IPS DF 6.9 (cell line): ENCODE data around the gene CDC42.
"Not testable (repeated sequence)": the region's sequence is repeated elsewhere in the genome, so short reads cannot be mapped to it uniquely, and the experiment has no call there.

Experiments used
- DNase-seq: peaks from one replicate; pipeline ENCODE4 v3.0.0-alpha.2; 2013; ENCODE audit warnings: low read depth, low spot score
- H3K27ac ChIP-seq: one replicate; pipeline ENCODE4 v1.5.1; 2013; ENCODE audit warnings: low read length, control low read depth
- H3K27me3 ChIP-seq: 2 replicates; pipeline ENCODE4 v1.6.1; 2013; ENCODE audit warnings: mild to moderate bottlenecking, low read length; ENCODE audit not compliant: control insufficient read depth, insufficient read depth
- H3K36me3 ChIP-seq: 2 replicates; pipeline ENCODE4 v1.6.1; 2013; ENCODE audit warnings: low read length; ENCODE audit not compliant: control insufficient read depth, insufficient read depth
- H3K4me1 ChIP-seq: 2 replicates; pipeline ENCODE4 v1.6.1; 2013; ENCODE audit warnings: low read length; ENCODE audit not compliant: control insufficient read depth, insufficient read depth
- H3K4me3 ChIP-seq: 2 replicates; pipeline ENCODE4 v1.5.1; 2013; ENCODE audit warnings: mild to moderate bottlenecking, low read length
- H3K9me3 ChIP-seq: 2 replicates; pipeline ENCODE4 v1.6.1; 2013; ENCODE audit warnings: low read length, inconsistent platforms; ENCODE audit not compliant: control insufficient read depth, insufficient read depth
- WGBS: extraction: QIAGEN DNeasy Blood & Tissue Kit; methylation state at CpG from one replicate; pipeline ENCODE4 v1.1.7; 2013; ENCODE audit warnings: mixed read lengths, missing lambda C conversion rate; ENCODE audit not compliant: insufficient read length, insufficient coverage; 5-methylcytosine and 5-hydroxymethylcytosine counted together

Gene CDC42

GRCh38 chr1:22075718-22076117, 23.2 kb downstream of the CDC42 start:
- no CpG with 5 or more reads among the region's 2 CpGs for WGBS
- no peaks in the 10 kb centered on the region; the same call in 1 of the 2 replicates for H3K36me3 ChIP-seq
- DNase-seq, result no peak

GRCh38 chr1:22076346-22076745, 23.8 kb downstream of the CDC42 start:
- DNase-seq, result no peak
- WGBS, result no CpG with 5 or more reads among the region's 3 CpGs
- H3K9me3 ChIP-seq, result no peaks in the 10 kb centered on the region
- H3K4me3 ChIP-seq, result no peak overlapping the region
- no peaks in the 10 kb centered on the region for H3K27me3 ChIP-seq
- no peaks in the 10 kb centered on the region; the same call in 1 of the 2 replicates for H3K36me3 ChIP-seq
- H3K4me1 ChIP-seq, result no peaks in the 10 kb centered on the region
- no peak overlapping the region for H3K27ac ChIP-seq

More at GRCh38 chr1:22075718-22076117, 23.2 kb downstream of the CDC42 start:
- Histone ChIP-seq H3K4me3 (no peak overlapping the region), H3K9me3 (no peaks in the 10 kb centered on the region), H3K4me1 (no peaks in the 10 kb centered on the region), H3K27ac (no peak overlapping the region), H3K27me3 (no peaks in the 10 kb centered on the region)

GRCh38 chr1:22077728-22078127, 25.2 kb downstream of the CDC42 start:
- H3K4me1 ChIP-seq, result no peaks in the 10 kb centered on the region
- no peaks in the 10 kb centered on the region; the same call in 1 of the 2 replicates for H3K36me3 ChIP-seq
- no peaks in the 10 kb centered on the region for H3K9me3 ChIP-seq
- no peak for DNase-seq
- no peak overlapping the region for H3K27ac ChIP-seq
- no peak overlapping the region for H3K4me3 ChIP-seq
- no CpG with 5 or more reads among the region's 5 CpGs for WGBS
- no peaks in the 10 kb centered on the region for H3K27me3 ChIP-seq

GRCh38 chr1:22078133-22078532, 25.6 kb downstream of the CDC42 start:
- Histone ChIP-seq H3K36me3 (no peaks in the 10 kb centered on the region; the same call in 1 of the 2 replicates), H3K27ac (no peak overlapping the region), H3K4me1 (no peaks in the 10 kb centered on the region), H3K9me3 (no peaks in the 10 kb centered on the region), H3K27me3 (no peaks in the 10 kb centered on the region), H3K4me3 (no peak overlapping the region)
- WGBS, result no CpG with 5 or more reads among the region's 2 CpGs
- no peak for DNase-seq

- Histone ChIP-seq H3K4me3 (no peak overlapping the region), H3K27me3 (no peaks in the 10 kb centered on the region), H3K4me1 (no peaks in the 10 kb centered on the region), H3K36me3 (no peaks in the 10 kb centered on the region; the same call in 1 of the 2 replicates), H3K27ac (no peak overlapping the region), H3K9me3 (no peaks in the 10 kb centered on the region)
- DNase-seq, result no peak
- no CpG with 5 or more reads among the region's 2 CpGs for WGBS
Measured at GRCh38 chr1:22080191-22080590, 27.7 kb downstream of the CDC42 start.

GRCh38 chr1:22088331-22088730, 35.8 kb downstream of the CDC42 start:
- DNase-seq, result no peak

GRCh38 chr1:22089134-22089571, 36.6 kb downstream of the CDC42 start:
- H3K36me3 ChIP-seq, result no peaks in the 10 kb centered on the region
- H3K4me1 ChIP-seq, result peaks cover 5% of the 10 kb centered on the region
- WGBS, result no CpG with 5 or more reads among the region's 3 CpGs
- H3K9me3 ChIP-seq, result no peaks in the 10 kb centered on the region
- no peaks in the 10 kb centered on the region for H3K27me3 ChIP-seq
- H3K27ac ChIP-seq, result no peak overlapping the region
- no peak for DNase-seq
- H3K4me3 ChIP-seq, result no peak overlapping the region

More at GRCh38 chr1:22088331-22088730, 35.8 kb downstream of the CDC42 start:
- H3K4me1 ChIP-seq, result peaks cover 5% of the 10 kb centered on the region
- no peak overlapping the region for H3K27ac ChIP-seq
- no peaks in the 10 kb centered on the region for H3K9me3 ChIP-seq
- 100% methylated on average over 1 of the region's 2 CpGs for WGBS
- no peaks in the 10 kb centered on the region for H3K36me3 ChIP-seq
- no peak overlapping the region for H3K4me3 ChIP-seq
- H3K27me3 ChIP-seq, result no peaks in the 10 kb centered on the region

GRCh38 chr1:22089787-22090186, 37.3 kb downstream of the CDC42 start:
- no peaks in the 10 kb centered on the region for H3K36me3 ChIP-seq

GRCh38 chr1:22090867-22091266, 38.4 kb downstream of the CDC42 start:
- Histone ChIP-seq H3K27ac (no peak overlapping the region), H3K36me3 (no peaks in the 10 kb centered on the region), H3K4me1 (peaks cover 5% of the 10 kb centered on the region), H3K4me3 (no peak overlapping the region), H3K9me3 (no peaks in the 10 kb centered on the region), H3K27me3 (no peaks in the 10 kb centered on the region)
- no peak for DNase-seq
- no CpG with 5 or more reads among the region's 3 CpGs for WGBS

More at GRCh38 chr1:22089787-22090186, 37.3 kb downstream of the CDC42 start:
- Histone ChIP-seq H3K4me1 (peaks cover 5% of the 10 kb centered on the region), H3K27me3 (no peaks in the 10 kb centered on the region), H3K27ac (no peak overlapping the region), H3K4me3 (no peak overlapping the region), H3K9me3 (no peaks in the 10 kb centered on the region)
- peak; percentile 29 for DNase-seq
- WGBS, result no CpG with 5 or more reads among the region's 6 CpGs

- H3K27ac ChIP-seq, H3K36me3 ChIP-seq, H3K27me3 ChIP-seq: not testable (repeated sequence)
Measured at GRCh38 chr1:22092026-22092768, 39.7 kb downstream of the CDC42 start.

GRCh38 chr1:22093513-22093912, 41.0 kb downstream of the CDC42 start:
- Histone ChIP-seq H3K9me3 (no peaks in the 10 kb centered on the region), H3K27ac (no peak overlapping the region), H3K4me1 (peaks cover 5% of the 10 kb centered on the region), H3K4me3 (no peak overlapping the region), H3K27me3 (no peaks in the 10 kb centered on the region), H3K36me3 (peaks cover 5% of the 10 kb centered on the region; the same call in 1 of the 2 replicates)
- WGBS, result no CpG with 5 or more reads among the region's 1 CpG
- no peak for DNase-seq

More at GRCh38 chr1:22092026-22092768, 39.7 kb downstream of the CDC42 start:
- not testable (repeated sequence) for H3K4me1 ChIP-seq, H3K9me3 ChIP-seq, H3K4me3 ChIP-seq
- no CpG with 5 or more reads among the region's 3 CpGs for WGBS
- peak; percentile 29 for DNase-seq
